Esophagus squamous epithelium (tissue), 4 donors: ENCODE results near the gene LRWD1.

Experiments used
- POLR2A ChIP-seq, 4 donors: fragments of 450-650 bp; IDR thresholded peaks; one replicate each; pipeline ENCODE4 v1.6.1; 2017; ENCODE audit warnings: antibody characterized with exemption in 4 of 4, mild to moderate bottlenecking in 4 of 4, moderate library complexity in 3 of 4
- TF ChIP-seq, protein P1 (sequence below), 6 experiments: fragments of 450-650 bp in 4 of 6; fragments of 200-600 bp in 2 of 6; sonication (generic) in 2 of 6; IDR thresholded peaks; one replicate each; pipeline ENCODE4 v1.5.1; 2016 to 2019; ENCODE audit warnings: antibody characterized with exemption in 6 of 6, mild to moderate bottlenecking in 4 of 6, moderate library complexity in 4 of 6

GRCh38 chr7:102472126-102473041, 7.6 kb downstream of the LRWD1 start:
- TF ChIP-seq POLR2A (IDR thresholded peaks at IDR 0.05), result no peak
- TF ChIP-seq, protein P1, sequence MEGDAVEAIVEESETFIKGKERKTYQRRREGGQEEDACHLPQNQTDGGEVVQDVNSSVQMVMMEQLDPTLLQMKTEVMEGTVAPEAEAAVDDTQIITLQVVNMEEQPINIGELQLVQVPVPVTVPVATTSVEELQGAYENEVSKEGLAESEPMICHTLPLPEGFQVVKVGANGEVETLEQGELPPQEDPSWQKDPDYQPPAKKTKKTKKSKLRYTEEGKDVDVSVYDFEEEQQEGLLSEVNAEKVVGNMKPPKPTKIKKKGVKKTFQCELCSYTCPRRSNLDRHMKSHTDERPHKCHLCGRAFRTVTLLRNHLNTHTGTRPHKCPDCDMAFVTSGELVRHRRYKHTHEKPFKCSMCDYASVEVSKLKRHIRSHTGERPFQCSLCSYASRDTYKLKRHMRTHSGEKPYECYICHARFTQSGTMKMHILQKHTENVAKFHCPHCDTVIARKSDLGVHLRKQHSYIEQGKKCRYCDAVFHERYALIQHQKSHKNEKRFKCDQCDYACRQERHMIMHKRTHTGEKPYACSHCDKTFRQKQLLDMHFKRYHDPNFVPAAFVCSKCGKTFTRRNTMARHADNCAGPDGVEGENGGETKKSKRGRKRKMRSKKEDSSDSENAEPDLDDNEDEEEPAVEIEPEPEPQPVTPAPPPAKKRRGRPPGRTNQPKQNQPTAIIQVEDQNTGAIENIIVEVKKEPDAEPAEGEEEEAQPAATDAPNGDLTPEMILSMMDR (IDR thresholded peaks at IDR 0.05), result no peak
